Stomach (tissue), 9 donors: Measurements from ENCODE around the gene NUP133. TPM values are rescaled to one million over a fixed set of nuclear protein-coding genes. Genes with fewer than 3 reads are reported as not detected.

ENCODE experiments used
- DNase-seq, 2 donors: peaks; one replicate each; pipeline versions ENCODE4 v3.0.0 to v3.0.0-alpha.2; 2013 to 2019
- H3K27ac ChIP-seq, 5 donors: fragments of 200-600 bp in 4 of 5; sonication (generic) in 4 of 5; one replicate each; pipeline ENCODE4 v1.5.1; 2013 to 2019; ENCODE audit warnings: mild to moderate bottlenecking in 1 of 5, moderate library complexity in 1 of 5
- H3K27me3 ChIP-seq, 3 donors: fragments of 200-600 bp; sonication (generic); one replicate each; pipeline ENCODE4 v1.5.1; 2017 to 2019; ENCODE audit warnings: mixed run types in 1 of 3
- H3K36me3 ChIP-seq, 4 donors: fragments of 200-600 bp; sonication (generic); 1 replicate in 3 of 4; 2 replicates in 1 of 4; pipeline ENCODE4 v1.5.1; 2016 to 2019
- H3K4me1 ChIP-seq, 4 donors: fragments of 200-600 bp; sonication (generic); one replicate each; pipeline ENCODE4 v1.5.1; 2016 to 2019
- H3K4me3 ChIP-seq, 4 donors: fragments of 200-600 bp; sonication (generic) in 3 of 4; one replicate each; pipeline ENCODE4 v1.5.1; 2016 to 2019; ENCODE audit warnings: mild to moderate bottlenecking in 1 of 4
- H3K9me3 ChIP-seq, 4 donors: fragments of 200-600 bp; sonication (generic); one replicate each; pipeline ENCODE4 v1.5.1; 2016 to 2019
- CTCF ChIP-seq, 7 experiments: fragments of 450-650 bp in 4 of 7; fragments of 200-600 bp in 3 of 7; sonication (generic) in 3 of 7; IDR thresholded peaks; one replicate each; pipeline ENCODE4 v1.5.1; 2016 to 2019; ENCODE audit warnings: antibody characterized with exemption in 7 of 7, control low read depth in 2 of 7, mild to moderate bottlenecking in 1 of 7
- EP300 ChIP-seq: sonication (generic); formaldehyde crosslinking; IDR thresholded peaks from one replicate; pipeline ENCODE4 v1.6.1; 2017; ENCODE audit warnings: antibody characterized with exemption
- POLR2A ChIP-seq, 4 donors: fragments of 450-650 bp; IDR thresholded peaks; one replicate each; pipeline ENCODE4 v1.6.1; 2016; ENCODE audit warnings: antibody characterized with exemption in 4 of 4, control low read depth in 2 of 4, mild to moderate bottlenecking in 1 of 4, moderate library complexity in 1 of 4
- POLR2AphosphoS5 ChIP-seq, 3 donors: sonication (generic); formaldehyde crosslinking; IDR thresholded peaks; one replicate each; pipeline ENCODE4 v1.6.1; 2016; ENCODE audit warnings: antibody characterized with exemption in 3 of 3
- WGBS, 5 donors: extraction: QIAGEN DNeasy Blood & Tissue Kit in 3 of 5; methylation state at CpG; one replicate each; pipeline versions ENCODE4 v1.1.5 to v1.1.7; 2013 to 2018; 5-methylcytosine and 5-hydroxymethylcytosine counted together
- intact Hi-C: fragments of 100-400 bp; cut with DNase I; formaldehyde crosslinking; loops from one replicate; pipeline ENCODE4 v1.15.1; 2023; ENCODE audit warnings: low total_unique reads
- polyA plus RNA-seq, 3 donors: library from polyadenylated mRNA; stranded (reverse); fragments of 200-250 nt; gene quantifications; one replicate each; pipeline ENCODE4 v1.2.3, GENCODE V29; 2013
- total RNA-seq, 5 donors: library from RNA; depleted of rRNA; stranded (reverse); fragments of >200 nt; gene quantifications; one replicate each; pipeline versions ENCODE4 v1.1.0 to v1.2.3, GENCODE V29; 2014 to 2016
- donor health status: healthy with polysubstance abuse.
- donor health status: Bipolar disorder and iron deficiency.
- donor health status: healthy.

The NUP133 gene
- total and polyA plus RNA-seq, 8 donors: 5.5 to 74.7 (median 17.0) TPM

DNA sequence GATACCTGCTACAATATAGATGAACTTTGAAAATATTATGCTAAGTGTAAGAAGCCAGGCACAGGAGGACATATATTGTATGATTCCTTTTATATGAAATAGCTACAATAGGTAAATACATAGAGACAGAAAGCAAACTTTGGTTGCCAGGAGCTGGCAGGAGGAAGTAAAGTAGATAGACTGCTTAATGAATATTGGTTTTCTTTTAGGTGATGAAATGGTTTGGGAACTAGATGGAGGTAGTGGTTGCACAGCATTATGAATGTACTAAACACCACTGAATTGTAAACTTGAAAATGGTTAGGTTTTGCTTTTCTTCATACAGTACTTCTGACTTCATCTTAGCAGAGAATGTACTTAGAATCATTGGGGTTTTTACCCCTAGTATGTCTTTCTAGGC is 28.8 kb upstream of the NUP133 start:
- no peaks in the 10 kb centered on the region for H3K4me1 ChIP-seq
- no peak overlapping the region for H3K27ac ChIP-seq
- TF ChIP-seq EP300 (no peak), POLR2AphosphoS5 (IDR thresholded peaks at IDR 0.05) (no peak), POLR2A (IDR thresholded peaks at IDR 0.05) (no peak), CTCF (IDR thresholded peaks at IDR 0.05) (no peak)
- no peaks in the 10 kb centered on the region for H3K27me3 ChIP-seq
- intact Hi-C loops: no loop called here
- no peak overlapping the region for H3K4me3 ChIP-seq
- peaks cover 27 to 94% (median 93%) of the 10 kb centered on the region in 4 donors for H3K36me3 ChIP-seq
- DNase-seq: peak in 1 of 2 donors; percentile 64
- no peaks in the 10 kb centered on the region for H3K9me3 ChIP-seq

DNA sequence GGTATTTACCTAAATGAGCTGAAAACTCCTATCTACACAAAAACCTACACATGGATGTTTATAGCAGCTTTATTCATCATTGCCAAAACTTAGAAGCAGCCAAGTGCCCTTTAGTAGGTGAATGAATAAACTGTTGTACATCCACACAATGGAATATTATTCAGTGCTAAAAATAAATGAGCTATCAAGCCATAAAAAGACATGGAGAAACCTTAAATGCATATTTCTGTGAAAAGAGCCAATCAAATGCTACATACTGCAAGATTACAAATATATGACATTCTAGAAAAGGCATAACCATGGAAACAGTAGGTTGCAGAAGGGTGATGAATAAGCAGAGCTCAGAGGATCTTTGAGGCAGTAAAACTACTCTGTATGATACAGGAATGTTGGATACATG is 27.1 kb upstream of the NUP133 start:
- TF ChIP-seq EP300 (no peak), CTCF (IDR thresholded peaks at IDR 0.05) (no peak)

GRCh38 chr1:229531326-229531725 is 23.2 kb upstream of the NUP133 start:
- no peaks in the 10 kb centered on the region for H3K4me1 ChIP-seq
- H3K27ac ChIP-seq: no peak overlapping the region
- H3K36me3 ChIP-seq: peaks cover 37 to 93% (median 90%) of the 10 kb centered on the region in 4 donors
- intact Hi-C loops: no loop called here
- H3K27me3 ChIP-seq: no peaks in the 10 kb centered on the region
- H3K4me3 ChIP-seq: no peak overlapping the region
- no peaks in the 10 kb centered on the region for H3K9me3 ChIP-seq
- TF ChIP-seq POLR2A (IDR thresholded peaks at IDR 0.05): no peak
- no peak for TF ChIP-seq EP300
- TF ChIP-seq POLR2AphosphoS5 (IDR thresholded peaks at IDR 0.05): no peak
- no peak for TF ChIP-seq CTCF (IDR thresholded peaks at IDR 0.05)
- 93 to 98% (median 96%) methylated on average over 6 of the region's 6 CpGs for WGBS, 5 donors
- no peak for DNase-seq

More for the DNA sequence above, 27.1 kb upstream of the NUP133 start:
- Histone ChIP-seq H3K9me3 (no peaks in the 10 kb centered on the region), H3K4me3 (no peak overlapping the region), H3K4me1 (no peaks in the 10 kb centered on the region), H3K27me3 (no peaks in the 10 kb centered on the region), H3K27ac (no peak overlapping the region), H3K36me3 (peaks cover 39 to 94% (median 90%) of the 10 kb centered on the region in 4 donors)
- no peak for DNase-seq
- intact Hi-C loops: no loop called here

GRCh38 chr1:229529639-229530038 is 21.5 kb upstream of the NUP133 start:
- Histone ChIP-seq H3K9me3 (no peaks in the 10 kb centered on the region), H3K27me3 (no peaks in the 10 kb centered on the region), H3K36me3 (peaks cover 41 to 96% (median 93%) of the 10 kb centered on the region in 4 donors), H3K27ac (no peak overlapping the region), H3K4me1 (no peaks in the 10 kb centered on the region), H3K4me3 (no peak overlapping the region)
- intact Hi-C loops: no loop called here
- TF ChIP-seq POLR2AphosphoS5 (IDR thresholded peaks at IDR 0.05) (no peak), POLR2A (IDR thresholded peaks at IDR 0.05) (no peak), EP300 (no peak), CTCF (IDR thresholded peaks at IDR 0.05) (no peak)
- no peak for DNase-seq
- 91 to 96% (median 93%) methylated on average over 7 of the region's 7 CpGs for WGBS, 5 donors

- Histone ChIP-seq H3K27me3 (no peaks in the 10 kb centered on the region), H3K36me3 (peaks cover 33 to 99% (median 93%) of the 10 kb centered on the region in 4 donors), H3K27ac (no peak overlapping the region), H3K9me3 (no peaks in the 10 kb centered on the region), H3K4me1 (no peaks in the 10 kb centered on the region), H3K4me3 (no peak overlapping the region)
- DNase-seq: no peak
- 91 to 100% (median 96%) methylated on average over 1 of the region's 1 CpG for WGBS, 5 donors
- intact Hi-C loops: no loop called here
- TF ChIP-seq EP300: no peak
- no peak for TF ChIP-seq POLR2A (IDR thresholded peaks at IDR 0.05)
- TF ChIP-seq CTCF (IDR thresholded peaks at IDR 0.05): no peak
- TF ChIP-seq POLR2AphosphoS5 (IDR thresholded peaks at IDR 0.05): no peak
These were observed 18.6 kb upstream of the NUP133 start for GRCh38 chr1:229526695-229527094.
